Thoracic aorta (tissue), 2 donors: ENCODE results near the gene FAT1. TPM values are rescaled to one million over a fixed set of nuclear protein-coding genes. Genes with fewer than 3 reads are reported as not detected.
A peak's percentile ranks its signal among the peaks of the same experiment; 100 is the strongest.

Experiments
- ATAC-seq: fragments of 150-250 bp; one replicate; pipeline ENCODE4 v1.8.0; 2017; ENCODE audit warnings: low read depth; ENCODE audit not compliant: insufficient number of reproducible peaks, low FRiP score
- DNase-seq: peaks from one replicate; pipeline ENCODE4 v3.0.0-alpha.2; 2020; ENCODE audit warnings: low spot score
- H3K27ac ChIP-seq, 2 donors: fragments of 200-600 bp; sonication (generic); 1 replicate in 1 of 2; 2 replicates in 1 of 2; pipeline ENCODE4 v1.5.1; 2016; ENCODE audit warnings: mild to moderate bottlenecking in 2 of 2, moderate library complexity in 2 of 2
- H3K27me3 ChIP-seq: fragments of 200-600 bp; sonication (generic); replicated peaks from 2 replicates; pipeline ENCODE4 v1.6.0; 2016; ENCODE audit warnings: mild to moderate bottlenecking; ENCODE audit not compliant: insufficient read depth
- H3K36me3 ChIP-seq: fragments of 200-600 bp; sonication (generic); one replicate; pipeline ENCODE4 v1.5.1; 2016
- H3K4me1 ChIP-seq, 2 donors: fragments of 200-600 bp; sonication (generic); 1 replicate in 1 of 2; 2 replicates in 1 of 2; pipeline versions ENCODE4 v1.5.1 to v1.6.0; 2016; ENCODE audit warnings: low read depth in 2 of 2, mild to moderate bottlenecking in 1 of 2; ENCODE audit not compliant: control insufficient read depth in 1 of 2
- H3K4me3 ChIP-seq: fragments of 200-600 bp; sonication (generic); 2 replicates; pipeline ENCODE4 v1.5.1; 2016; ENCODE audit warnings: mild to moderate bottlenecking
- H3K9me3 ChIP-seq: fragments of 200-600 bp; sonication (generic); 2 replicates; pipeline ENCODE4 v1.5.1; 2016
- CTCF ChIP-seq: fragments of 200-600 bp; sonication (generic); IDR thresholded peaks from one replicate; pipeline ENCODE4 v1.5.1; 2019; ENCODE audit warnings: antibody characterized with exemption
- total RNA-seq, 2 donors: library from RNA; depleted of rRNA; stranded (reverse); fragments of >200 nt; gene quantifications; one replicate each; pipeline versions ENCODE4 v1.1.0 to v1.2.3, GENCODE V29; 2016

FAT1 gene
- total RNA-seq, 2 donors from 2014 or later = 106 to 117 TPM

GRCh38 chr4:186570193-186570996 is 153.3 kb downstream of the FAT1 start:
- Histone ChIP-seq H3K9me3 (no peaks in the 10 kb centered on the region), H3K4me1 (peaks cover 0 to 4% of the 10 kb centered on the region in 2 donors), H3K27ac (no peak overlapping the region), H3K27me3 (no peaks in the 10 kb centered on the region), H3K36me3 (no peaks in the 10 kb centered on the region), H3K4me3 (peak overlapping the region; percentile 63)
- no peak for ATAC-seq
- DNase-seq = no peak
- TF ChIP-seq CTCF = no peak

GRCh38 chr4:186569533-186570192 is 154.0 kb downstream of the FAT1 start:
- no peak for DNase-seq
- no peak for ATAC-seq
- H3K9me3 ChIP-seq = no peaks in the 10 kb centered on the region
- no peaks in the 10 kb centered on the region for H3K27me3 ChIP-seq
- no peak overlapping the region for H3K27ac ChIP-seq
- H3K4me3 ChIP-seq = peak overlapping the region; percentile 63
- H3K4me1 ChIP-seq = peaks cover 0 to 4% of the 10 kb centered on the region in 2 donors
- TF ChIP-seq CTCF = no peak
- H3K36me3 ChIP-seq = no peaks in the 10 kb centered on the region

- Histone ChIP-seq H3K27me3 (no peaks in the 10 kb centered on the region), H3K9me3 (no peaks in the 10 kb centered on the region), H3K4me3 (no peak overlapping the region), H3K27ac (no peak overlapping the region), H3K36me3 (no peaks in the 10 kb centered on the region), H3K4me1 (peaks cover 0 to 4% of the 10 kb centered on the region in 2 donors)
- DNase-seq (no peak), ATAC-seq (no peak)
- no peak for TF ChIP-seq CTCF
These were observed 157.6 kb downstream of the FAT1 start for GRCh38 chr4:186566068-186566467.

- DNase-seq (no peak), ATAC-seq (no peak)
- no peaks in the 10 kb centered on the region for H3K4me1 ChIP-seq
- H3K27ac ChIP-seq = no peak overlapping the region
- H3K27me3 ChIP-seq = no peaks in the 10 kb centered on the region
- H3K9me3 ChIP-seq = no peaks in the 10 kb centered on the region
- H3K4me3 ChIP-seq = no peak overlapping the region
- TF ChIP-seq CTCF = no peak
- H3K36me3 ChIP-seq = no peaks in the 10 kb centered on the region
These were observed 159.9 kb downstream of the FAT1 start for GRCh38 chr4:186563761-186564160.

GRCh38 chr4:186561748-186562147 is 161.9 kb downstream of the FAT1 start:
- no peak overlapping the region for H3K4me3 ChIP-seq
- no peak for ATAC-seq

More at GRCh38 chr4:186561748-186562147, 161.9 kb downstream of the FAT1 start:
- H3K36me3 ChIP-seq = no peaks in the 10 kb centered on the region
- no peak for DNase-seq
- TF ChIP-seq CTCF = no peak
- no peaks in the 10 kb centered on the region for H3K27me3 ChIP-seq
- no peaks in the 10 kb centered on the region for H3K9me3 ChIP-seq
- no peaks in the 10 kb centered on the region for H3K4me1 ChIP-seq
- no peak overlapping the region for H3K27ac ChIP-seq
